ENCODE data around the gene STAB2. TPM values are rescaled to one million over a fixed set of nuclear protein-coding genes. Genes with fewer than 3 reads are reported as not detected.

The STAB2 gene
- total RNA-seq, 2 donors from 2014 or later, result under 0.01 TPM; not detected in 1

DNA sequence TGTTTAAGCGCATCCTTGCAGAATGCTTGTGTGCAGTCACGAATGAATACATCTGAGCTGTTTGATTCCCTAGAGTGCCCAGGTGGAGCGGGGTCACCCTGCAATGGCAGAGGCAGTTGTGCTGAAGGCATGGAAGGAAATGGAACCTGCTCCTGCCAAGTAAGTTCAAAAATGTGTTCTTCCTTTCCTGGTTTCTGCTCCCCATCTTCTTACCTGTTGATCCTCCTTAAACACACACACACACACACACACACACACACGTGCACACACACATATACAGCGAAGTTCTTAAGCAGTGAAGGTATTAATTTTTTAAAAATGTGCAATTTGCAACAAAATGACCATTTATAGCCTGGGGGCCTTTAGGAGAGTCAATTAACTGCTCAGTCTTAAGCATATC lies 33.3 kb downstream of the STAB2 start:
- Histone ChIP-seq H3K9me3 (no peaks in the 10 kb centered on the region), H3K36me3 (replicated peaks in 1 of 2; ENCODE audit: insufficient read depth in 1 of 2, low read depth in 2 of 2) (no peaks in the 10 kb centered on the region), H3K27ac (no peak overlapping the region), H3K4me3 (no peak overlapping the region), H3K27me3 (no peaks in the 10 kb centered on the region), H3K4me1 (no peaks in the 10 kb centered on the region)
- WGBS, 2 donors, result 71 to 80% methylated on average over 5 of the region's 5 CpGs
- TF ChIP-seq, protein P1, sequence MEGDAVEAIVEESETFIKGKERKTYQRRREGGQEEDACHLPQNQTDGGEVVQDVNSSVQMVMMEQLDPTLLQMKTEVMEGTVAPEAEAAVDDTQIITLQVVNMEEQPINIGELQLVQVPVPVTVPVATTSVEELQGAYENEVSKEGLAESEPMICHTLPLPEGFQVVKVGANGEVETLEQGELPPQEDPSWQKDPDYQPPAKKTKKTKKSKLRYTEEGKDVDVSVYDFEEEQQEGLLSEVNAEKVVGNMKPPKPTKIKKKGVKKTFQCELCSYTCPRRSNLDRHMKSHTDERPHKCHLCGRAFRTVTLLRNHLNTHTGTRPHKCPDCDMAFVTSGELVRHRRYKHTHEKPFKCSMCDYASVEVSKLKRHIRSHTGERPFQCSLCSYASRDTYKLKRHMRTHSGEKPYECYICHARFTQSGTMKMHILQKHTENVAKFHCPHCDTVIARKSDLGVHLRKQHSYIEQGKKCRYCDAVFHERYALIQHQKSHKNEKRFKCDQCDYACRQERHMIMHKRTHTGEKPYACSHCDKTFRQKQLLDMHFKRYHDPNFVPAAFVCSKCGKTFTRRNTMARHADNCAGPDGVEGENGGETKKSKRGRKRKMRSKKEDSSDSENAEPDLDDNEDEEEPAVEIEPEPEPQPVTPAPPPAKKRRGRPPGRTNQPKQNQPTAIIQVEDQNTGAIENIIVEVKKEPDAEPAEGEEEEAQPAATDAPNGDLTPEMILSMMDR (IDR thresholded peaks at IDR 0.05), result no peak
- no peak for DNase-seq
- intact Hi-C loops (cut with DNase I), result no loop called here
- ATAC-seq, result no peak

DNA sequence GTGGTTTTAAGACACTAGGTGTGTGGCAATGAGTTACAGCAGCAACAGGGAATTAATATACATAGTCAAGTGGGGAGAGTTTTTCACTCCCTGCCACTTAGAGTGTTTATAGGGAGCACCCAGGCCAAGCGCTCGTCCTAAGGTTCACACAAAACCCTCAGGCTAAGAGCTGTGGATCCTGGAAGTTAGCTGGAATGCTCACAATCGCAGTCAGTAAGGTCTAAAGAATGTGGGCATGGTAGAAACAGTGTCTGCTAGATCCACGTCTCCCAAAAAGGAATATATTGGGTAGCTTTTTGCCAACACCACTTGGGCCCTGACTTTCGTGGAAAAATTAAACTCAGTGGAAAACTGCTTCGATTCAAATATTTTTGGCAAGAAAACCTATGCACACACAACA lies 36.6 kb downstream of the STAB2 start:
- Histone ChIP-seq H3K9me3 (no peaks in the 10 kb centered on the region), H3K27me3 (no peaks in the 10 kb centered on the region), H3K4me3 (no peak overlapping the region), H3K4me1 (no peaks in the 10 kb centered on the region), H3K36me3 (replicated peaks in 1 of 2; ENCODE audit: insufficient read depth in 1 of 2, low read depth in 2 of 2) (no peaks in the 10 kb centered on the region), H3K27ac (no peak overlapping the region)
- WGBS, 2 donors, result 66 to 72% methylated on average over 6 of the region's 6 CpGs
- TF ChIP-seq POLR2A (IDR thresholded peaks at IDR 0.05), result no peak
- TF ChIP-seq, protein P1 (IDR thresholded peaks at IDR 0.05), result no peak
- intact Hi-C loops (cut with DNase I), result no loop called here
- DNase-seq (no peak), ATAC-seq (no peak)

DNA sequence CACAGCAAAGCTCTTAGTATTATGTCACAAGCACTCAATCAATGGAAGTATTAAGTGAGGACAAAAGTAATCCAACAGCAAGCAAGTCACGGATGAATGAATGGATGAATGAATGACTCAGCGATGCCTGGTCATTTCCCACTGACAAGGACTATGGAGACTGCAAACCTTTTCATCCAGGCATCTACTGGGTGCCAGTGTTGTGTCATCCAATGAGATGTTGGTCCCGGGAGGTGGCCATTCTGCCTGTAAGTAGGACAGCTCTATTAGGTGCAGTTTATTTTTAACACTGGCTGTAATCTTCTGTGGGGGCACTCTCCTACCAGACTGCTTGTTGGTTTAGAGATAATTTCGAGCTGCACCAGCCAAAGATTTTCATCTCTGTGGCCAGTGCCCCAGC lies 39.4 kb downstream of the STAB2 start:
- H3K27ac ChIP-seq, result no peak overlapping the region
- DNase-seq (peak in 3 of 4 donors; percentile 46 to 75 (median 57)), ATAC-seq (peak; percentile 88)
- no peaks in the 10 kb centered on the region for H3K36me3 ChIP-seq (replicated peaks in 1 of 2; ENCODE audit: insufficient read depth in 1 of 2, low read depth in 2 of 2)
- intact Hi-C loops (cut with DNase I), result no loop called here
- no peaks in the 10 kb centered on the region for H3K9me3 ChIP-seq
- no peak overlapping the region for H3K4me3 ChIP-seq
- H3K4me1 ChIP-seq, result no peaks in the 10 kb centered on the region
- WGBS, 2 donors, result 7 to 12% methylated on average over 4 of the region's 4 CpGs
- H3K27me3 ChIP-seq, result no peaks in the 10 kb centered on the region
- TF ChIP-seq, protein P1 (IDR thresholded peaks at IDR 0.05), result peak in 4 of 7 experiments; percentile 18 to 57 (median 46)
- TF ChIP-seq POLR2A (IDR thresholded peaks at IDR 0.05), result no peak

DNA sequence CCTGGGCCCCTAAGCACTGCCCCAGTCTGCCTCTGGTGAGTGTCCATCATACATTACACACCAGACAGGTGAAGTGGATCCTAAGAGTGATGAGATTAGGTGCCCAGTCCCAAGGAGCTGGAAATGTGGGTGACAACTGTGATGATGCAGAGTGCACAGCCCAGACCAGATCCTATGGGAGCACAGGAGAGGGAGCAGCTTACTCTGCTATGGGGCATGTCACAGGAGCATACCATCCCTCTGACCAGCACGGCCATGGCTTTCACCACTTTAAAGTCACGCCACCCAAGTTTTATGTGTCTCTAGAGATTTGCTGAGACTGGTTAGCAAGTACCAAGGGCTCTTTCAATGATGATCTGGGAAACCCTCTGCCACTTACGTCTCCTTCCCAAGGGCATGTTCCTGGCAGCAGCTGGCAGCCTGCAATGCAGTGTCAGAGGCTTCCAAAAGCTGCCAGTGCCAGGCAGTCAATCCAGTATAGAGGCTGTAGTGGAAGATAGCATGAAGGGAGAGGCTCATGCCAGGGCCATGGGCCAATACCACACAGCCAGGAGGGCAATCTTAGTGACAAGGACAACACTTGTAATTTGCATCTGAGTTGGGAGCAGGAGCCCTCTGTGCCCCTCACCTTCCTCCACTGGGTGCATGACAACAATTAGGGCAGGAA lies 40.2 kb downstream of the STAB2 start:
- H3K27ac ChIP-seq, result no peak overlapping the region
- no peak for DNase-seq
- H3K9me3 ChIP-seq, result peaks cover 0 to 1% (median 0%) of the 10 kb centered on the region in 3 donors
- H3K36me3 ChIP-seq (replicated peaks in 1 of 2; ENCODE audit: insufficient read depth in 1 of 2, low read depth in 2 of 2), result no peaks in the 10 kb centered on the region
- intact Hi-C loops (cut with DNase I), result no loop called here
- H3K4me3 ChIP-seq, result no peak overlapping the region
- no peaks in the 10 kb centered on the region for H3K4me1 ChIP-seq
- TF ChIP-seq, protein P1 (IDR thresholded peaks at IDR 0.05), result no peak
- no peak for TF ChIP-seq POLR2A (IDR thresholded peaks at IDR 0.05)
- WGBS, 2 donors, result 53 to 61% methylated on average over 3 of the region's 3 CpGs
- no peaks in the 10 kb centered on the region for H3K27me3 ChIP-seq
- ATAC-seq, result no peak

All from body of pancreas (tissue), 4 donors.